OCI-LY7 (cell line): ENCODE measurements around the gene VPS8. TPM values are rescaled to one million over a fixed set of nuclear protein-coding genes. Genes with fewer than 3 reads are reported as not detected.

Experiments used
- BruUV-seq: library from RNA; stranded (reverse); fragments of 400-500 nt; replicated peaks from 2 replicates; lab custom pipeline; 2021; lab: Mats Ljungman, UMichigan
- CTCF ChIA-PET: fragments of 300-600 bp; sonication (Branson Sonifier 250); formaldehyde crosslinking; loops from one replicate; lab custom pipeline; 2022; ENCODE audit warnings: antibody characterized with exemption; ENCODE audit not compliant: unreplicated experiment; lab: Charles Lee
- POLR2A ChIA-PET: fragments of 300-600 bp; sonication (Branson Sonifier 250); formaldehyde crosslinking; loops from one replicate; lab custom pipeline; 2022; ENCODE audit warnings: antibody characterized with exemption; lab: Charles Lee
- DNase-seq: peaks from one replicate; pipeline ENCODE4 v3.0.0-alpha.2; 2015; ENCODE audit warnings: low spot score
- H2AFZ ChIP-seq: fragments of 200-600 bp; sonication (generic), shearing (Covaris generic); 2 replicates; pipeline ENCODE4 v1.6.1; 2014; ENCODE audit warnings: mild to moderate bottlenecking, antibody characterized with exemption, low read length, moderate library complexity
- H3K27ac ChIP-seq: fragments of 200-600 bp; sonication (generic); 2 replicates; pipeline ENCODE4 v1.5.1; 2014; ENCODE audit warnings: mixed run types, low read depth, mild to moderate bottlenecking, moderate library complexity, low read length, inconsistent platforms; ENCODE audit not compliant: poor library complexity, severe bottlenecking
- H3K36me3 ChIP-seq: fragments of 200-600 bp; sonication (generic); 2 replicates; pipeline ENCODE4 v1.6.1; 2014; ENCODE audit warnings: mild to moderate bottlenecking, antibody characterized with exemption, low read length, moderate library complexity, mixed read lengths; ENCODE audit not compliant: insufficient read depth
- H3K4me1 ChIP-seq: fragments of 200-600 bp; sonication (generic); 2 replicates; pipeline ENCODE4 v1.5.1; 2014; ENCODE audit warnings: mild to moderate bottlenecking, low read length; ENCODE audit not compliant: insufficient read depth, poor library complexity, severe bottlenecking
- H3K4me2 ChIP-seq: fragments of 200-600 bp; sonication (generic); 2 replicates; pipeline ENCODE4 v1.6.1; 2014; ENCODE audit warnings: mild to moderate bottlenecking, low read length
- H3K4me3 ChIP-seq: fragments of 200-600 bp; sonication (generic); 2 replicates; pipeline ENCODE4 v1.5.1; 2014; ENCODE audit warnings: mild to moderate bottlenecking, low read depth, low read length; ENCODE audit not compliant: poor library complexity, severe bottlenecking
- H3K79me2 ChIP-seq: fragments of 200-600 bp; sonication (generic); 2 replicates; pipeline ENCODE4 v1.6.1; 2016; ENCODE audit warnings: low read depth, mild to moderate bottlenecking, low read length, moderate library complexity, mixed read lengths; ENCODE audit not compliant: insufficient read depth
- H3K9me2 ChIP-seq: fragments of 200-600 bp; sonication (generic); 2 replicates; pipeline ENCODE4 v1.6.1; 2016; ENCODE audit warnings: mild to moderate bottlenecking, low read length, mixed read lengths; ENCODE audit not compliant: insufficient read depth
- H3K9me3 ChIP-seq: fragments of 200-600 bp; sonication (generic); 2 replicates; pipeline ENCODE4 v1.6.1; 2014; ENCODE audit warnings: mild to moderate bottlenecking, mixed run types, low read length, mixed read lengths
- H4K20me1 ChIP-seq: fragments of 200-600 bp; sonication (generic); 2 replicates; pipeline ENCODE4 v1.6.1; 2014; ENCODE audit warnings: mild to moderate bottlenecking, antibody characterized with exemption, low read length, moderate library complexity, mixed read lengths; ENCODE audit not compliant: insufficient read depth
- CTCF ChIP-seq: fragments of 200-600 bp; sonication (generic); conservative IDR thresholded peaks from 2 replicates; pipeline ENCODE4 v1.5.1; 2014; ENCODE audit warnings: mild to moderate bottlenecking, antibody characterized with exemption, low read length, moderate library complexity, mixed read lengths
- EZH2phosphoT487 ChIP-seq: fragments of 200-600 bp; sonication (generic); IDR thresholded peaks from 2 replicates; pipeline ENCODE4 v1.6.1; 2018; ENCODE audit warnings: low read depth, borderline replicate concordance, mild to moderate bottlenecking, mixed run types, antibody characterized with exemption, low read length, moderate library complexity, mixed read lengths
- intact Hi-C: fragments of 100-400 bp; cut with micrococcal nuclease; formaldehyde crosslinking; loops from one replicate; pipeline ENCODE4 v1.10.0; 2022; ENCODE audit not compliant: unreplicated experiment
- total RNA-seq, 2 experiments: library from RNA; depleted of rRNA in 1 of 2; stranded (reverse); fragments of >200 nt in 1 of 2; shearing (Covaris generic) in 1 of 2; gene quantifications; 2 replicates each; pipeline ENCODE4 v1.2.3, GENCODE V29; 2014 to 2022

The VPS8 gene
- total RNA-seq, 2 experiments from 2014 or later: 33.5 to 44.9 TPM

- no peak for DNase-seq
- Histone ChIP-seq H2AFZ (no peak overlapping the region), H3K79me2 (peaks cover 18% of the 10 kb centered on the region; the same call in 1 of the 2 replicates), H3K9me3 (no peaks in the 10 kb centered on the region), H3K4me2 (no peak overlapping the region), H3K36me3 (0 out of 2 replicates have a peak, but pooled peaks cover 5% of the 10 kb centered on the region), H3K9me2 (no peaks in the 10 kb centered on the region), H4K20me1 (0 out of 2 replicates have a peak, but pooled peaks cover 3% of the 10 kb centered on the region), H3K4me3 (no peak overlapping the region), H3K4me1 (peaks cover 23% of the 10 kb centered on the region), H3K27ac (no peak overlapping the region)
- POLR2A ChIA-PET: interaction anchor here (0.6 to 1.4 kb wide), 2 partner anchors 10 to 172 kb away, joined by 4 read pairs; no protein-coding TSS in a partner anchor
- BruUV-seq: no TSS peak
- intact Hi-C loops: no loop called here
- no peak for TF ChIP-seq CTCF
- TF ChIP-seq EZH2phosphoT487: no peak
- CTCF ChIA-PET: no interaction called here
Measured at GRCh38 chr3:184816614-184817013, 4.6 kb downstream of the VPS8 start.

- Histone ChIP-seq H3K79me2 (no peaks in the 10 kb centered on the region), H3K4me1 (no peaks in the 10 kb centered on the region), H3K9me3 (no peaks in the 10 kb centered on the region), H3K9me2 (no peaks in the 10 kb centered on the region), H3K4me2 (no peak overlapping the region), H3K36me3 (peaks cover 5% of the 10 kb centered on the region; the same call in 1 of the 2 replicates), H4K20me1 (no peaks in the 10 kb centered on the region), H2AFZ (no peak overlapping the region), H3K4me3 (no peak overlapping the region), H3K27ac (no peak overlapping the region)
- DNase-seq: no peak
- intact Hi-C loops: no loop called here
- POLR2A ChIA-PET: interaction anchor here (0.9 kb wide), 1 partner anchor 295 kb away, joined by 3 read pairs; no protein-coding TSS in a partner anchor
- CTCF ChIA-PET: no interaction called here
- BruUV-seq: no TSS peak
- TF ChIP-seq EZH2phosphoT487: no peak
- no peak for TF ChIP-seq CTCF
Measured at GRCh38 chr3:184820525-184820924, 8.6 kb downstream of the VPS8 start.

GRCh38 chr3:184821034-184821433, 9.1 kb downstream of the VPS8 start:
- Histone ChIP-seq H3K79me2 (no peaks in the 10 kb centered on the region), H3K9me2 (no peaks in the 10 kb centered on the region), H4K20me1 (no peaks in the 10 kb centered on the region), H3K4me2 (no peak overlapping the region), H3K9me3 (no peaks in the 10 kb centered on the region), H3K36me3 (peaks cover 5% of the 10 kb centered on the region; the same call in 1 of the 2 replicates), H3K4me3 (no peak overlapping the region), H3K4me1 (no peaks in the 10 kb centered on the region), H2AFZ (no peak overlapping the region), H3K27ac (no peak overlapping the region)
- TF ChIP-seq CTCF (no peak), EZH2phosphoT487 (no peak)
- POLR2A ChIA-PET: interaction anchor here (0.7 to 1.1 kb wide), 3 partner anchors 18 to 706 kb away, joined by 3 read pairs; no protein-coding TSS in a partner anchor
- no peak for DNase-seq
- intact Hi-C loops: no loop called here
- no TSS peak for BruUV-seq
- CTCF ChIA-PET: interaction anchor here (1.1 kb wide), 1 partner anchor 260 kb away, joined by 3 read pairs; the partner anchor contains the start of gene EPHB3
